ENCODE measurements around the gene ITK. TPM values are rescaled to one million over a fixed set of nuclear protein-coding genes. Genes with fewer than 3 reads are reported as not detected.

Gene ITK
- total RNA-seq, 1 donor = not detected

GRCh38 chr5:157294407-157295091 lies 113.9 kb downstream of the ITK start:
- no peaks in the 10 kb centered on the region for H3K27me3 ChIP-seq (ENCODE audit: insufficient read depth, low read length)
- DNase-seq (ENCODE audit: insufficient read length, low spot score, missing footprints) = no peak
- H3K9me3 ChIP-seq (ENCODE audit: low read depth, low read length) = no peaks in the 10 kb centered on the region
- H3K79me2 ChIP-seq (ENCODE audit: insufficient read depth, low read length) = no peaks in the 10 kb centered on the region
- H3K4me3 ChIP-seq (ENCODE audit: insufficient read depth, low read length) = no peak overlapping the region
- H2AFZ ChIP-seq (ENCODE audit: low read length) = no peak overlapping the region
- H3K4me1 ChIP-seq (ENCODE audit: insufficient read depth, low read length) = peaks cover 17% of the 10 kb centered on the region
- no peaks in the 10 kb centered on the region for H3K36me3 ChIP-seq (ENCODE audit: insufficient read depth, low read length)
- TF ChIP-seq CTCF (IDR thresholded peaks at IDR 0.05; ENCODE audit: extremely low read depth, low read depth, low read length) = no peak
- H4K20me1 ChIP-seq (ENCODE audit: insufficient read depth, low read length) = no peaks in the 10 kb centered on the region
- no peak overlapping the region for H3K27ac ChIP-seq (ENCODE audit: low read depth, low read length)
- no peak overlapping the region for H3K4me2 ChIP-seq (ENCODE audit: insufficient read depth, low read length)

- H3K9me3 ChIP-seq (ENCODE audit: low read depth, low read length) = no peaks in the 10 kb centered on the region
- H2AFZ ChIP-seq (ENCODE audit: low read length) = no peak overlapping the region
- no peak overlapping the region for H3K4me3 ChIP-seq (ENCODE audit: insufficient read depth, low read length)
- H3K36me3 ChIP-seq (ENCODE audit: insufficient read depth, low read length) = no peaks in the 10 kb centered on the region
- no peaks in the 10 kb centered on the region for H4K20me1 ChIP-seq (ENCODE audit: insufficient read depth, low read length)
- no peak overlapping the region for H3K27ac ChIP-seq (ENCODE audit: low read depth, low read length)
- no peak for TF ChIP-seq CTCF (IDR thresholded peaks at IDR 0.05; ENCODE audit: extremely low read depth, low read depth, low read length)
- H3K4me2 ChIP-seq (ENCODE audit: insufficient read depth, low read length) = no peak overlapping the region
- H3K27me3 ChIP-seq (ENCODE audit: insufficient read depth, low read length) = no peaks in the 10 kb centered on the region
- H3K79me2 ChIP-seq (ENCODE audit: insufficient read depth, low read length) = no peaks in the 10 kb centered on the region
- peaks cover 12% of the 10 kb centered on the region for H3K4me1 ChIP-seq (ENCODE audit: insufficient read depth, low read length)
- DNase-seq (ENCODE audit: insufficient read length, low spot score, missing footprints) = no peak
Measured at GRCh38 chr5:157295247-157295646, 114.6 kb downstream of the ITK start.

GRCh38 chr5:157300564-157300963 lies 119.9 kb downstream of the ITK start:
- no peak for TF ChIP-seq CTCF (IDR thresholded peaks at IDR 0.05; ENCODE audit: extremely low read depth, low read depth, low read length)
- no peaks in the 10 kb centered on the region for H3K79me2 ChIP-seq (ENCODE audit: insufficient read depth, low read length)
- H3K36me3 ChIP-seq (ENCODE audit: insufficient read depth, low read length) = no peaks in the 10 kb centered on the region
- no peak overlapping the region for H3K4me2 ChIP-seq (ENCODE audit: insufficient read depth, low read length)
- no peak overlapping the region for H2AFZ ChIP-seq (ENCODE audit: low read length)
- H3K27ac ChIP-seq (ENCODE audit: low read depth, low read length) = no peak overlapping the region
- no peaks in the 10 kb centered on the region for H3K4me1 ChIP-seq (ENCODE audit: insufficient read depth, low read length)
- H3K4me3 ChIP-seq (ENCODE audit: insufficient read depth, low read length) = no peak overlapping the region
- H3K27me3 ChIP-seq (ENCODE audit: insufficient read depth, low read length) = no peaks in the 10 kb centered on the region
- no peaks in the 10 kb centered on the region for H3K9me3 ChIP-seq (ENCODE audit: low read depth, low read length)
- H4K20me1 ChIP-seq (ENCODE audit: insufficient read depth, low read length) = no peaks in the 10 kb centered on the region
- DNase-seq (ENCODE audit: insufficient read length, low spot score, missing footprints) = no peak

GRCh38 chr5:157301066-157301465 lies 120.4 kb downstream of the ITK start:
- H2AFZ ChIP-seq (ENCODE audit: low read length) = no peak overlapping the region
- no peak for TF ChIP-seq CTCF (IDR thresholded peaks at IDR 0.05; ENCODE audit: extremely low read depth, low read depth, low read length)
- H4K20me1 ChIP-seq (ENCODE audit: insufficient read depth, low read length) = no peaks in the 10 kb centered on the region

More at GRCh38 chr5:157301066-157301465, 120.4 kb downstream of the ITK start:
- no peak overlapping the region for H3K27ac ChIP-seq (ENCODE audit: low read depth, low read length)
- H3K36me3 ChIP-seq (ENCODE audit: insufficient read depth, low read length) = no peaks in the 10 kb centered on the region
- no peak overlapping the region for H3K4me2 ChIP-seq (ENCODE audit: insufficient read depth, low read length)
- no peak for DNase-seq (ENCODE audit: insufficient read length, low spot score, missing footprints)
- no peaks in the 10 kb centered on the region for H3K79me2 ChIP-seq (ENCODE audit: insufficient read depth, low read length)
- no peaks in the 10 kb centered on the region for H3K27me3 ChIP-seq (ENCODE audit: insufficient read depth, low read length)
- H3K9me3 ChIP-seq (ENCODE audit: low read depth, low read length) = no peaks in the 10 kb centered on the region
- no peak overlapping the region for H3K4me3 ChIP-seq (ENCODE audit: insufficient read depth, low read length)
- no peaks in the 10 kb centered on the region for H3K4me1 ChIP-seq (ENCODE audit: insufficient read depth, low read length)

All from osteoblast (primary cell).